HG02870 (cell line): ENCODE results near the gene ZBTB16.

Source experiments
- ATAC-seq: cut with Tn5 transposase; IDR thresholded peaks from one replicate; pipeline ENCODE4 v1.9.1; 2021; ENCODE audit warnings: mild to moderate bottlenecking, moderate library complexity; ENCODE audit not compliant: unreplicated experiment

ZBTB16 gene, protein sequence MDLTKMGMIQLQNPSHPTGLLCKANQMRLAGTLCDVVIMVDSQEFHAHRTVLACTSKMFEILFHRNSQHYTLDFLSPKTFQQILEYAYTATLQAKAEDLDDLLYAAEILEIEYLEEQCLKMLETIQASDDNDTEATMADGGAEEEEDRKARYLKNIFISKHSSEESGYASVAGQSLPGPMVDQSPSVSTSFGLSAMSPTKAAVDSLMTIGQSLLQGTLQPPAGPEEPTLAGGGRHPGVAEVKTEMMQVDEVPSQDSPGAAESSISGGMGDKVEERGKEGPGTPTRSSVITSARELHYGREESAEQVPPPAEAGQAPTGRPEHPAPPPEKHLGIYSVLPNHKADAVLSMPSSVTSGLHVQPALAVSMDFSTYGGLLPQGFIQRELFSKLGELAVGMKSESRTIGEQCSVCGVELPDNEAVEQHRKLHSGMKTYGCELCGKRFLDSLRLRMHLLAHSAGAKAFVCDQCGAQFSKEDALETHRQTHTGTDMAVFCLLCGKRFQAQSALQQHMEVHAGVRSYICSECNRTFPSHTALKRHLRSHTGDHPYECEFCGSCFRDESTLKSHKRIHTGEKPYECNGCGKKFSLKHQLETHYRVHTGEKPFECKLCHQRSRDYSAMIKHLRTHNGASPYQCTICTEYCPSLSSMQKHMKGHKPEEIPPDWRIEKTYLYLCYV

DNA sequence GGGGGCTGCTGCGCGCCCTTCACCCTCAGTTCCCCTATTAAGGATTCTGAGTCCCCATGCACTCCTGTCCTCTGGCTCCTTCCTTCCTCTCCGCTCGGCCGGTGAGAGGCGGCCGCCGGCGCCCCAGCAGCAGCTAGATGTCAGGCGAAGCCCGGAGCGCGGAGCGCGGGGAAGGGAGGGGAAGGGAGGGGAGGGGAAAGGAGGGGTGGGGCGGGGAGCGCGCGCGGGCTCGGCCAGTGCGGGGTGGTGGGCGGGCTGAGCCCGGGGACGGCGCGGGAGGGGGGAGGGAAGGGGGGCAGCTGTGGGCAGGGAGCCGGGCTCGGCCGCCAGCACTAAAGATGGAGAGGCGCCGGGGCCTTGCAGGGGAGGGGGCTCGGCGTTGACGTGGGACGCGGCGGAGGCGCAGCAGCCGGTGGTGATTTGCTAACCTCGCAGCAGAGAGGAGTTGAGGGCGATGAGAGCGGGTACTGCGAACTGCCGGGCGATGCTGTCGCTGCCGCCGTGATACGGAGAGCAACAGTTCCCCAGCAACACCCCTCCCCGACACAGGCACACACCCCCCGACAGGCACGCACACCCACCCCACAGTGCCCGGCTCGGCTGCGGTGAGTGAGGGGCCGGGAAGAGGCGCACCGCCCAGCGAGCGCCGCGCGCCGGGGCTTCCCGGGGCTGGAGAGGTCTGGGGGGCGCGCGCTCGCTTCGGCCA is at the start of gene ZBTB16:
ZBTB16 (plus strand) TSS at position 434 of the 706 bp plus-strand sequence. CDS start 3,590 bp downstream, outside the sequence.
- ATAC-seq, result no peak

DNA sequence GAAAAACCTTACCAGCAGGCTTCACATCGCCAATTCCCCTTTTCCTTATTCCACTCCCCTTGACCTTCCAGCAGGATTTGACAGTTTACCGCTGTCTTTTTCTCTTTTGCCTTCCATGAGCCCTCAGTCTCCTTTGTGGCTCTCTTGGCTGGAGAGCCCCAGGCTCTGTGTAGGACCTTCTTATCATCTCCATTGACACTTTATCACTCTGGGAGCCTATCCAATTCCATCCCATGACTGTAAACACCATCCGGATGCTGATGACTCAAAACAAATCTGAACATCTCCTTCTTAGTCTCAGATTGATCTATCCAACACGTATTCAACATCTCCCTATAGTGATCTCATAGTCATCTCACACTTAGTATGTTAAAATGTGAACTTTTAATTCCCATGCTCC is 48.6 kb upstream of the ZBTB16 start:
- no peak for ATAC-seq

DNA sequence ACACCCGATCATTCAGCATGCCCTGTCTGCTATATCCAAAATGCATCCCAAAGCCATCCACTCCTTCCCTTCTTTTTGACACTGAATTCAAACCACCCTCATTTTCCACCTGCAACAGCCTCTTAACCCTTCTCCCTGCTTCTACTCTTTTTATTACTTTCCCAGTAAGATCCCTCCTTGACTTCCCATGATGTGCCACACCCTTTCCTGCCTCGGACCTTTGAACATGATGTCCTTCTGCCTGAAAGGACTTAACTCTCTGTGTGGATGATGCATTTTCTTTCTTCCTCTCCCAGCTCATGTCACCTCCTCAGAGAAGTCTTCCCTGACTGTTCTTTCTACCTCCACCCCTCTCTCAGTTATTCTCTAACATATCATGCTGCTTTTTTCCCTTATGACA is 48.1 kb upstream of the ZBTB16 start:
- no peak for ATAC-seq

GRCh38 chr11:114015117-114015516 is 44.4 kb upstream of the ZBTB16 start:
- ATAC-seq, result no peak

GRCh38 chr11:114016986-114017385 is 42.5 kb upstream of the ZBTB16 start:
- no peak for ATAC-seq

- no peak for ATAC-seq
Observed at GRCh38 chr11:114017723-114018122, 41.8 kb upstream of the ZBTB16 start.

GRCh38 chr11:114019046-114019445 is 40.5 kb upstream of the ZBTB16 start:
- no peak for ATAC-seq

GRCh38 chr11:114019574-114019973 is 39.9 kb upstream of the ZBTB16 start:
- ATAC-seq, result no peak

- ATAC-seq, result no peak
Observed at GRCh38 chr11:114025329-114025907, 34.1 kb upstream of the ZBTB16 start.

DNA sequence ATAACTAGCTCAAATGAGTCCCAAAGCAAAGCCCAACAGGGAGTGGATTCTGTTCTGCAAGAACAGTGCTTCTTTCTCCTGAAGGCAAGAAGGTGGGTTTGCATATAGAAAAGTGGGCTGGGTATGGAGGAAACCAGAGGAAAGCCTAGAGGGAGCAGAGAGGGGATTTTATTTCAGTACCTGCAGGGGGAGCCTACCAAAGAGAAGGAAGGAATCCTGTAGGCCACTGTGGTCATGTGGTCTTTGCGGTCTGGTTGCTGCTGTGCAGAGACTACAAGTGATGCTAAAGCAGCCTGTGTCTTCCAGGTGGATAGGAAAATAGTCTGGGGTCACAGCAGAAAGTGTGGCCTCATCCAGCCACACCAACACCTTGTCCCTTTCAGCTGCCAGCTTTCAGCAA is 33.2 kb upstream of the ZBTB16 start:
- no peak for ATAC-seq

DNA sequence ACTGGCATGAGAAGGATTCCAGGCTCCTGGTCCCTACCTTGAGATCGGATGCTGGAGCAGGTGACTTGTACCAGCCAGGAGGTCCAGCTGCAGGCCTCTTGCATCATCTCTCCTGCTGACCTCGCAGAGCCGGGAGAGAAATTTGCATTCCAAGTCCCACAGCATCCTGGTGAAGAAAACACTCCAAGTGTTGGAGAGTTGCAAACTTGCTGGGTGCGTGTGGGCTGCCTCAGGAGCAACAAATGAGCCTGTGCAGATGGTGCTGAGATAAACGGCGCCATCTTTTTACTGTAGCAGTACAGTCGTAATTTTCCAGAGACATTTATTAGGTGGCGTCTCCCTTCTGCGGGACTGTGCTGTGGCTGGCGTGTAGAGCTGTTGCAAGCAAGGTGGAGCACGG is 32.1 kb upstream of the ZBTB16 start:
- ATAC-seq, result no peak

GRCh38 chr11:114027926-114028325 is 31.6 kb upstream of the ZBTB16 start:
- ATAC-seq, result no peak

DNA sequence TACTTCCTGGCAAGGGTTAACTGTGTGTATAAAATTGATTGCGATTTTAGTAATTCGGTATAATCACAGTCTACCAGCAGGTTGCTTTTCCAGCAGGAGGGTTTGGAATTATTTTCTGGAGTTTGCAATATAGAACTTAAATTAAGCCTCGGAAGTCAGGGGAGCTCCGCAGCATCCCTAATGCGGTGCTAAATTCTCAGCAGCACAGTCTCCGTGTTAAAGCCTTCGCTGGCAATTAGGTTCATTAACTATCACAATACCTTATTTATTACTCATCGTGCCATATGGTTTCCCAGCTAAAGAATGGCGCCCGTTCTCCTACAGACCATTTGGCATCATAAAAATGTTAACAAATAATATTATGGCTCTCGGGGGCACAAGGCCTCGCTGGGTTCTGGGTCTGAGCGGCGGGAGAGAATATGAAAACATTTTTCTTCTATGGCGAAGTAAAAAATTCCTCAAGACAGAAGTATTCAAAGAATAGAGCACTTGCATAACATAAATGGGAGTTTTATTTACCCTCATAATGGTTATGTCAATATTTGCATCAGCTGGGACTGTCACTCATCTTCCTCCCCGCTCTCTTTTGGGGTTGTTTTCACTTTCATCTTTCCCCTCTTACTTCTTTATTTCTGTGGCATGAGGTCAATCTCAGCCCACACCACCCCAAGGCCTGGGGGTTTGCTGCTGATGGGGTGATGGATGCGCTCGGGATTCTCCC is 28.1 kb upstream of the ZBTB16 start:
- no peak for ATAC-seq

DNA sequence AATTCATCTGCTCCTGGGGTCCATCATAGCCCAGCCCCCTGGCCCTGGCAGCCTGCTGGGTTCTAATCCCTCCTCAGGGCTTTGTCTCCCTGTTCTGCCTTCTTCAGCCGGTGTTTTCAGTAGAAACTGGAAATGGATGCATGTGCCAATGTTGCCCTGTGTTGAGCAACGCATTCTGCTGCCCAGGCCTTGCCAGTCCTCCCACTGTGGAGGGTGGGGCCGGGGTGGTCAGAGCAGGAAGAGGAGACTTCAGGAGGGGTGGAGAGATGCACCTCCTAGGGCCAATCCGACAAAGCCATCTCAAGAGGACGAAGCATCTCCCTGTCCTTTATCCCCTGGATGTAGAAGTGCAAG is 27.6 kb upstream of the ZBTB16 start:
- ATAC-seq, result no peak

GRCh38 chr11:114033066-114033465 is 26.4 kb upstream of the ZBTB16 start:
- ATAC-seq, result no peak

GRCh38 chr11:114033572-114033971 is 25.9 kb upstream of the ZBTB16 start:
- ATAC-seq, result no peak

DNA sequence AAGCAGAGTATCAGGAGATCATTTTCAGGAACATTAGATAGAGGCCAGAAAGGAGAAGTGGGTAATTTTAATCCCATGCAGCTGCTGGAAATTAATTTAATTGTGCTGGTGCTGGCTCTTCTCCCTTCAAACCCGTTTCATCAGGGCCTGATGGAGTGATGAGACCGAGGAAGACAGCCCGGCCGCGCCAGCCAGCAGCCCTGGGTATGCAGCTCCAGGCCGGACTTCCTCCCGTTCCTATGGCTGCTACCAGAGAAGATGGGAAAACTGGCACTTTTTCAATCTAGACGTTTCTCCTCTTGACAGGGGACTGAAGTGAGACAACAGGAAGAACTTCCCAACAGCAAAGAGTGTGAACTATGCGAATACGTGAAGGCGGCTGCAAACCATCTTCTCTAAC is 24.6 kb upstream of the ZBTB16 start:
- no peak for ATAC-seq

- ATAC-seq, result no peak
Observed at GRCh38 chr11:114036147-114036811, 23.2 kb upstream of the ZBTB16 start.

DNA sequence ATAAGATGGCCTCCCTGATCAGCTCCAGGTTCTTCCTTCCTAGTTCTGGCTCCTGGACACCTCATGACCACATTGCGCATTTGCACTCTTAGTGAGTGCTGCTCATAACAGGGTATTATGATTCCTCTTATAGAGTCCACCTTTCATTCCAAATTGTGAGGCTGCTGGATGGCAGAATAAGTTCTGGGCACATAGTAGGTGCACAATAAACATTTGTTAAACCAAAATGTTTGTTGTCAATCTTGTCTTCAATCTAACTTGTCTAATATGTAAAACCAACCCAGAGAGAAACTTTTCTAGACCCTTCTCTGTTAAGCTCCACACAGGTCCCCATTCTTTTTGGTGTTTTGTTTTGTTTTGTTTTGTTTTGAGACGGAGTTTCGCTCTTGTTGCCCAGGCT is 22.6 kb upstream of the ZBTB16 start:
- no peak for ATAC-seq

GRCh38 chr11:114039551-114039950 is 20.0 kb upstream of the ZBTB16 start:
- no peak for ATAC-seq
